Measurements from ENCODE around the gene TCEA2. TPM values are rescaled to one million over a fixed set of nuclear protein-coding genes. Genes with fewer than 3 reads are reported as not detected.

Gene TCEA2
- total RNA-seq, 1 donor from 2014 or later: 33.1 TPM

GRCh38 chr20:64065062-64065973 lies 2.3 kb downstream of the TCEA2 start:
- H3K27ac ChIP-seq: no peak overlapping the region
- intact Hi-C loops (cut with DNase I): no loop called here
- TF ChIP-seq POLR2A (IDR thresholded peaks at IDR 0.05) (no peak), POLR2AphosphoS5 (IDR thresholded peaks at IDR 0.05; ENCODE audit: insufficient read depth in 1 of 2, low read depth in 1 of 2) (no peak), CTCF (IDR thresholded peaks at IDR 0.05) (no peak)
- no peak overlapping the region for H3K4me3 ChIP-seq
- H3K4me1 ChIP-seq: peaks cover 33% of the 10 kb centered on the region
- no peak for DNase-seq (ENCODE audit: extremely low spot score in 2 of 2)
- H3K27me3 ChIP-seq: no peaks in the 10 kb centered on the region
- peaks cover 0 to 2% of the 10 kb centered on the region in 2 donors for H3K36me3 ChIP-seq
- H3K9me3 ChIP-seq: no peaks in the 10 kb centered on the region

- no peaks in the 10 kb centered on the region for H3K27me3 ChIP-seq
- no peak overlapping the region for H3K4me3 ChIP-seq
- peaks cover 0 to 3% of the 10 kb centered on the region in 2 donors for H3K36me3 ChIP-seq
- H3K27ac ChIP-seq: no peak overlapping the region
- TF ChIP-seq POLR2AphosphoS5 (IDR thresholded peaks at IDR 0.05; ENCODE audit: insufficient read depth in 1 of 2, low read depth in 1 of 2) (no peak), POLR2A (IDR thresholded peaks at IDR 0.05) (no peak), CTCF (IDR thresholded peaks at IDR 0.05) (no peak)
- H3K4me1 ChIP-seq: peaks cover 33% of the 10 kb centered on the region
- intact Hi-C loops (cut with DNase I): no loop called here
- no peaks in the 10 kb centered on the region for H3K9me3 ChIP-seq
- no peak for DNase-seq (ENCODE audit: extremely low spot score in 2 of 2)
Observed at GRCh38 chr20:64065974-64066343, 3.0 kb downstream of the TCEA2 start.

- H3K4me3 ChIP-seq: no peak overlapping the region
- TF ChIP-seq POLR2AphosphoS5 (IDR thresholded peaks at IDR 0.05; ENCODE audit: insufficient read depth in 1 of 2, low read depth in 1 of 2) (no peak), POLR2A (IDR thresholded peaks at IDR 0.05) (no peak), CTCF (IDR thresholded peaks at IDR 0.05) (no peak)
- no peaks in the 10 kb centered on the region for H3K27me3 ChIP-seq
- peaks cover 32% of the 10 kb centered on the region for H3K4me1 ChIP-seq
- H3K27ac ChIP-seq: no peak overlapping the region
- intact Hi-C loops (cut with DNase I): no loop called here
- no peak for DNase-seq (ENCODE audit: extremely low spot score in 2 of 2)
- H3K36me3 ChIP-seq: peaks cover 0 to 3% of the 10 kb centered on the region in 2 donors
- H3K9me3 ChIP-seq: no peaks in the 10 kb centered on the region
Observed at GRCh38 chr20:64067005-64067632, 4.1 kb downstream of the TCEA2 start.

- Histone ChIP-seq H3K27me3 (no peaks in the 10 kb centered on the region), H3K4me3 (no peak overlapping the region), H3K27ac (no peak overlapping the region), H3K36me3 (peaks cover 0 to 3% of the 10 kb centered on the region in 2 donors), H3K4me1 (peaks cover 26% of the 10 kb centered on the region), H3K9me3 (no peaks in the 10 kb centered on the region)
- TF ChIP-seq CTCF (IDR thresholded peaks at IDR 0.05) (no peak), POLR2A (IDR thresholded peaks at IDR 0.05) (no peak), POLR2AphosphoS5 (IDR thresholded peaks at IDR 0.05; ENCODE audit: insufficient read depth in 1 of 2, low read depth in 1 of 2) (no peak)
- intact Hi-C loops (cut with DNase I): no loop called here
- DNase-seq (ENCODE audit: extremely low spot score in 2 of 2): no peak
Observed at GRCh38 chr20:64067733-64068307, 4.8 kb downstream of the TCEA2 start.
